Retina (tissue), 1 donor: Measurements from ENCODE around the gene WHAMM.
A peak's percentile ranks its signal among the peaks of the same experiment; 100 is the strongest.
"Not testable (repeated sequence)": the region's sequence is repeated elsewhere in the genome, so short reads cannot be mapped to it uniquely, and the experiment has no call there.

Source experiments
- DNase-seq: peaks from one replicate; pipeline ENCODE4 v3.0.0-alpha.2; 2016

The WHAMM gene, protein sequence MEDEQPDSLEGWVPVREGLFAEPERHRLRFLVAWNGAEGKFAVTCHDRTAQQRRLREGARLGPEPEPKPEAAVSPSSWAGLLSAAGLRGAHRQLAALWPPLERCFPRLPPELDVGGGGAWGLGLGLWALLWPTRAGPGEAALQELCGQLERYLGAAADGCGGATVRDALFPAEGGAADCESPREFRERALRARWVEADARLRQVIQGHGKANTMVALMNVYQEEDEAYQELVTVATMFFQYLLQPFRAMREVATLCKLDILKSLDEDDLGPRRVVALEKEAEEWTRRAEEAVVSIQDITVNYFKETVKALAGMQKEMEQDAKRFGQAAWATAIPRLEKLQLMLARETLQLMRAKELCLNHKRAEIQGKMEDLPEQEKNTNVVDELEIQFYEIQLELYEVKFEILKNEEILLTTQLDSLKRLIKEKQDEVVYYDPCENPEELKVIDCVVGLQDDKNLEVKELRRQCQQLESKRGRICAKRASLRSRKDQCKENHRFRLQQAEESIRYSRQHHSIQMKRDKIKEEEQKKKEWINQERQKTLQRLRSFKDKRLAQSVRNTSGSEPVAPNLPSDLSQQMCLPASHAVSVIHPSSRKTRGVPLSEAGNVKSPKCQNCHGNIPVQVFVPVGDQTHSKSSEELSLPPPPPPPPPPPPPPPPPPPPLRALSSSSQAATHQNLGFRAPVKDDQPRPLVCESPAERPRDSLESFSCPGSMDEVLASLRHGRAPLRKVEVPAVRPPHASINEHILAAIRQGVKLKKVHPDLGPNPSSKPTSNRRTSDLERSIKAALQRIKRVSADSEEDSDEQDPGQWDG

DNA sequence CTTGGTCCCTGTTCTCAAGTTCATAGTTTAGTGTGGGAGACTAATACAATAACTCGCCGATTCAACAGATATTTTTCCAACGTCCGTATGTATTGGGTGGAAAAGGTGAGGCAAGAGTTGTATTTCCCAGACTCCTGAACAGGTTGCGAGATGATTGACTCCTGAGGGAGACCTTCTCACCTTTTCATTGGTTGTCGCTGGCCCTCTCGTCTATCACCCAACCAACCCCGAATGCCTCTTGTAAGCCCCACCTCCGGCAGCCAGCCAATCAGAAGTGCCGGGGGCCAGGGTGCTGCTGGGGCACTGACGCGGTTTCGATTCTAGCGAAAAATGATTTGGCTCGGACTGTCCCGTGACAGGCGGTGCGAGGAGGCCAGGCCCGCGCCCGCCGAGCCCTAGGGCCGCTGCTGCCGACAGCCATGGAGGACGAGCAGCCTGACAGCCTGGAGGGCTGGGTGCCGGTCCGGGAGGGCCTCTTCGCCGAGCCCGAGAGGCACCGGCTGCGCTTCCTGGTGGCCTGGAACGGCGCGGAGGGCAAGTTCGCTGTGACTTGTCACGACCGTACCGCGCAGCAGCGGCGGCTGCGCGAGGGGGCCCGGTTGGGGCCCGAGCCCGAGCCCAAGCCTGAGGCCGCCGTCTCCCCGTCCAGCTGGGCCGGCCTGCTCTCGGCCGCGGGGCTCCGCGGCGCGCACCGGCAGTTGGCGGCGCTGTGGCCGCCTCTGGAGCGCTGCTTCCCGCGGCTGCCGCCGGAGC lies at the start of gene WHAMM:
TSS of gene WHAMM (plus strand) at position 321 of the 753 bp plus-strand sequence. CDS start at position 420, 99 bp downstream.
- DNase-seq: peak; percentile 97

DNA sequence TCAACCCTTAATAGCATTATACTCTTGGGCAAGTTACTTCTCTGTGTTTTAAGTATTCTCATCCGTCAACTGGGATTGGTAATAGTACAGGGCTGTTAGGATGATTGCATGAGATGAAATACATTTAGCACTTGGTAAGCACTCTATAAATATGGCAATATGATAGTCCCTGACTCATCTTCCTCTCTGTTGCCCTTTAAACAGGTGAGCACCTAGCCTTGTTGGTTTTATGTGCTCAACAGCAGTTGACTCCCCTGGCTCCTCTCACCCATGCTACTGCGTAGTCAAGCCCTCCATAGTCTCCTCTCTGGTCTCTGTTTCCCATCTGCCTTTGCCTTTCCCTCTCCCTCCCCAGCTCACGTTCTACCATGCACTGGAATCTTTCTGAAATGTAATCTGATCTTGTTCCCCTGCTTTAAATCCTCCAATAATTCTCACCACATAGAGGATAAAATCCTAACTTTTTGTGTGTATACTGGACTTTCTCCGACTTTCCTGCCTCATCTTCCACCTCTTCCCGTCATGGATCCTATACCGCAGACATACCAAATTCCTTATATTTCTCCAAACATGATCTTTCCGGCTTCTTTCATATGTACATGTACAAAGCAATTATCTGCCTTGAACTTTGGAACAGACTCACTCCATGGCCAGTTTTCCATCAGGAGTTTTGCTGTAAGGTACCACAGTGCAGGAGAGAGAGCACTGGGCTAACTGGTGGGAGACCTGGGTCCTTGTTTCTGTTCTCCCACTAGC lies 45.9 kb upstream of the WHAMM start:
- DNase-seq: no peak

DNA sequence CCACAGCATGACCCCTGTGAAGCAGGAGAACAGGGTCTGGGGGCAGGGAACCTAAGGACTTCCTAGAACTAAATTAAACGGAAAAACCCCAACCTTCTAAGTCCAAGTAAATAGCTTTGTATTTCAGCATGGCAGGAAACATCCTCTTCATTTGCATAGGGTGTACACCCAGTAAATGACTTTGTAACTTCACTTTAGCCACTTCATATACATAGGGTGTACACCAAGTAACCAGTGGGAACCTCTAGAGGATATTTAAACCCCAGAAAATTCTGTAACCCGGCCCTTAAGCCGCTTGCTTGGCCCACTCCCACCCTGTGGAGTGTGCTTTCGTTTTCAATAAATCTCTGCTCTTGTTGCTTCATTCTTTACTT lies 45.3 kb upstream of the WHAMM start:
- DNase-seq: no peak

DNA sequence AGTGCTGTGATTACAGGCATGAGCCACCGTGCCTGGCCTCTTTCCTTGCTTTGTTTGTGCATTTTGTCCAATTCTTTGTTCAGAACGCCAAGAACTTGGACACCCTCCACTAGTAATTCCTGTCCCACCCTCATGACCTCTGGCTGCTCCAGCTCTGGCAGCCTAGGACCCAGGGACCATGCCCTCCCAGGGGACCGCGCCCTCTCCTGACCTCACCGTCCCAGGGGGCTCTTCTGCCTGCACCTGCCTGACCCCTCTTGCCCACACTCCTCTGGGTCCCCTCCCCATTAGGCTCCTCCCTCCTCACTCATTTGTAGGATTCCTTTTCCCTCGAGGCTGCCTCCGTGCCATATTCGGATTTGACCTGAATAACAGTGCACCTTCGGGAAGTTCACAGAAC lies 44.7 kb upstream of the WHAMM start:
- no peak for DNase-seq

DNA sequence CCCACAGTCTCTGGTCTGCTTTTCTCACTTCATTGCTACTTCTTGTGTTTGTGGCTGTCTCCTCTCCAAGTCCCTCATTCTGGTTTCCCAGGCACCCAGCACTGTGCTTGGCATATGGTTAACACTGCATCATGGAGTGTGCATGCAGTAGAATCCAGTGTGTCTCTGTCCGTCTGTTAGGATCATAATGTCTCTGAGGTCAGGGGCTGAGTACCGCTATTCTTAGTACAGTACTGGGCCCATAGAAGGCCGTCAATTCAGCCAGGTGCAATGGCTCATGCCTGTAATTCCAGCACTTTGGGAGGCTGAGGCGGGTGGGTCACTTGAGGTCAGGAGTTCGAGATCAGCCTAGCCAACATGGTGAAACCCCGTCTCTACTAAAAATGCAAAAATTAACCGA lies 43.2 kb upstream of the WHAMM start:
- not testable (repeated sequence) for DNase-seq

DNA sequence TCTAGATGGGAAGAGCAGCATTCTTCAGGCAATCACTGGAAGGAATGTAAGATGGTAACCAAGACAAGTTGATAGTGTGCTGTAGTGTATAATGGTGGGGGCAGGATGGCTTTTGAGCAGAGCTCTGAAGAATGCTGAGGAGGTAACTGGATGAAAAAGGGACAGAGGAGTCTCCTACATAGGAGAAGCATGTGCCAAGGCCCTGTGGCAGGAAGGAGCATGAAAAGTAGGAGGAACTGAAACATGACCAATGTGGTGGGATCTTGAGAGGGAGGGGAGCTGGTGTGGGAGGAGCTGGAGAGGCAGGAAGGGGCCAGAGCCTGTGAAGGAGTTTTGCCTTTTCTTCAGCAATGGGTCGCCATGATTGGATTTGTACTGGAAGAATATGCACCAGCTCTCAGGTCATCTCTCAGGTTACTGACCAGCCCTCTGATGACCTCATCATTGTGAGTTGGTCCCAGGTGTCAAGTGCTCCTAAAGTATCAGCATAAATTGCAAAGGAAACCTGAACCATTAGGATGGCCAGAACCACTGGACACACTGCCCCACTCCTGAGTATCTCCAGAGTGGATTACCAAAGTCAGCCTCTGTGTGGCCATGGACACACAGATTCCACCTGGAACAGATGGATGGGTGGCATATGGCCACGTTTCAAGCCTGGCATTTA lies 42.1 kb upstream of the WHAMM start:
- no peak for DNase-seq

DNA sequence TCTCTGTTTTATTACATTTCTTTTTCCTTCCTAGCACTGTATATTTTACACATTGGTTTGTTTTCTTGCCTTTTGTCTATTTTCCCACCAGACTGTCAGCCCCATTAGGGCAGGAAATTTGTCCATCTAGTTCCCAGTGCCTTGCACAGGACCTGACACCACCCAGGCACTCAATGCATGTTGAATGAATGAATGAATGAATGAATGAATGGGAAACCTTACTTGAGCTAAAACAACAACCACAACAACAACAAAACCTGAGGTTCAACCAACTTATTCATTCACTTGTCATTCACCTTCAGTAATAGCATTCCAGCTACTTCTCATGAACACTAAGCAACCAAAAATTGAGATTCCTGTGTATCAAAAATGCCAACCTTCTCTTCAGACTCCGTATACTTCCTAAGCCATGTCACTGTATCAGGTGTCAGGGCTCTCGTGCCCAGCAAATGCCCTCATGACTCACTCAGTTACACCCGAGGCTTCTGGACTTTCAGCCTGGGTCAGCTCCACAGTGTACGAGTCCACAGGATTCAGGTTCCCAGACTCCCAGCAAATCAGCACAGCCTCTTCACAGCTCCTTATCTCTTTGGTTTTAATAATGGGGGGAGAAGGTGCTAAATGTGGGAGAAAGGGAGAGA lies 40.9 kb upstream of the WHAMM start:
- no peak for DNase-seq

DNA sequence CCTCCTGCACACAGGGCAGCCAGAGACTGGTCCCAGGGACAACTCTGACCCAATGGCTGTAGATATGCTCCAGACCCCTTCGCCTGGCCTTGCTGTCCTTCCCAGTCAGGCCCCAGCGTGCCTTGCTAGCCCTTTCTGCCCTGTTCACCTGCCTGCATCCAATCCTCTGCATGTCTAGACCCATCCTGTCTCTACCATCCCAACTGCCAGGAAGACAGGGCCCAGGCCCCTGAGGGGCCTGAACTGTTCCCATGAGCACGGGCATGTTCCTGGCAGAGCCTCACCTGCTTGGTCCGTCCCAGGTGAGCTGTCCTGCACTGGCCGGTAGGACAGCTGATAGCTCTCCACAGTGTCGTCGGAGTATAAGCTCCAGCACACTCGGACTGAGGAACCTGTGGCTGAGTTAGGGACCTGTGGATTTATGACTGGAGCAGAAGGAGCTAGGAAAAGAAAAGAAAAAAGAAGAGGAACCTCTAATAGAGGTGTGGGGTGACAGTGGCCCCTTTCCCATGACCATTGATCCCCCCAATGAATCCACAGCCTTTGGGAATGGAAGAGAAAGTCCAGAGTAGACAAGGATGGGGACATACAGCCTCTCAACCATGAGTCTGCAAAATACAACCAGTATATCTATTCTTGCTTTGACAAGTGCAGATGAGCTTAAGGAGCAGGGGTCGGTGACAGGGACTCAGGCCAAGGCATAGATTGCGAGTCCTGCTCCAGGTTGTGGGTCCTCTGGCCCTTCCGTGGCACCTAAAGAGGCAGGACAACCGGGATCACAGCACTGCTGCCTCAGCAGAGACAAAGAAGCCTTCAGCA lies 37.4 kb upstream of the WHAMM start:
- no peak for DNase-seq

DNA sequence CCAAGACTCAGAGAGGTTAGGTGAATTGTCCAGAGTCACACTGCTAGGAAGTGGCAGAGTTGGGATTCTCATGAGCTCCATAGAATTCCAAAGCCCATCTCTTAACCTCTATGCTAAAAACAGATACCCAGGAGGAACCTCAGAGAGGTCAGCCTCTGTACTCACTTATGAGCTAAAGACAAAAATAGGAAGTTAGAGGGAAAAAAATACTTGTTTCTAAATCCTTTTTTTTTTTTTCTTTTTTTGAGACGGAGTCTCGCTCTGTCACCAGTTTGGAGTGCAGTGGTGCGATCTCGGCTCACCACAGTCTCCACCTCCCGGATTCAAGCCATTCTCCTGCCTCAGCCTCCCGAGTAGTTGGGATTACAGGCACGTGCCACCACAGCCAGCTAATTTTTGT lies 34.9 kb upstream of the WHAMM start:
- DNase-seq: no peak

DNA sequence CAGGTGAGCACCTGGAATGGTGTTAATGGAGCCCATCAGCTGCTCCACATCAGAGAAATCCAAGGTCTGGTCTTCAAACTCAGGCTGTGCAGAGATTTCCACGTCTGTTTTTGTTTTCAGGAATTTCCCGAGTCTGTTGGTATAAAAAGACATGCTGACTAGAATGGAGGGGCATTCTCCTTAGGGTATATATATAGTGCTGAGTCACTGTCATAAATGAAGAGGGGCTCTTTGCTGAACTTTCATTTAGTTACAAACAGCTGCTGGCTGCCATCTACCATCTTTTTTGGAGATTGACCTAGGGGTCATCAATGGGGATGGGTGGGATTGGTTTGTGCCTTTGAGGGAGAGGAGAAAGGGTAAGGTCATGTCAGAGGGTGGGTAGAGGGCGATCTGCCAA lies 30.7 kb upstream of the WHAMM start:
- no peak for DNase-seq

DNA sequence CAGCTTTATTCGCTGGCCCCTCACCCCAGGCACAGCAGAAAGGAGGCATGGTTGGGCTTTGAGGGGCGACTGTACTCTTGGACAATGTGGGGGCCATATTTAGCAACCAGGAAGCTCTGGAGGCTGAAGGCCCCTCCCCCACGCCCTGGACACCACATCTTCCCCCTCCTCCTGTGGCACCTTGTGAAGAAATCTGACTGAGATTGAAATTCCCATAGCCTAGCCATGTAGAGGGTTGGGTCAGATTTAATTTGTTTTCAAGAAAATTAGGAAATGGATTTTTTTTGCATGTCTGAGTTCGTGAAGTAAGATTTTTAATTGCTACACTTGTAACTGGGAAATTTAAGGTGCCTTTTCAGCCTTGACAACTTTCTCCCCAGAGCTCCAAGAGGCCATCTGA lies 28.1 kb upstream of the WHAMM start:
- no peak for DNase-seq

DNA sequence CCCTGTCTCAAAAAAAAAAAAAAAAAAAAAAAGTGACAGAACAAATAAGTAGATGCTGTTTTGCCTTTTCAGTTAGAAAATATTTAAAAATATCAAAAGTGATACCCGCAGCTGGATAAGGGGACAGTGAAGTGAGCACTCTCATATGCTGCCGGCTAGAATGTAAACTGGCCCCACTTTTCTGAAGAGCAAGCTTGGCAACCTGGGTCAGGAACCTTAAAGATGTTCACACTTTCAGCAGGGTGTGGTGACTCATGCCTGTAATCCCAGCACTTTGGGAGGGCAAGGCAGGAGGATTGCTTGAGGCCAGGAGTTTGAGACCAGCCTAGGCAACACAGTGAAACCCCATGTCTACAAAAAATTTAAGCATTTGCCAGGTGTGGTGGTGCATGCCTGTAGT lies 20.9 kb upstream of the WHAMM start:
- DNase-seq: no peak

DNA sequence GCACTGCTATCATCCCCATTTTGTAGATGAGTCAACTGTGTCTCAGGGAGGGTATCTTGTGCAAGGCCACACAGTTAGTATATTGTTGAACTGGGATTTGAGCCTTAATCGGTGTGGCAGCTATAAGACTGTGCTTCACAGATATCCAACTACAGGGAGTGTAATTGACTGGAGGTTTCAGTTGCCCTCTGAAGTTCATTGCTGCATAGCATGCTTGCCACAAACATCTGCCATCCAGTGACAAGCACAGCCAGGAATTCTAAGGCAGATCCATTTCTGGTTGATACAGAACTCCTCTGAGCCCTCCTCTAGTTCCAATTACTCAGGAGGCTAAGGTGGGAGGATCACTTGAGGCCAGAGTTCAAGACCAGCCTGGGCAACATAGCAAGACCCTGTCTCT lies 19.9 kb upstream of the WHAMM start:
- no peak for DNase-seq

DNA sequence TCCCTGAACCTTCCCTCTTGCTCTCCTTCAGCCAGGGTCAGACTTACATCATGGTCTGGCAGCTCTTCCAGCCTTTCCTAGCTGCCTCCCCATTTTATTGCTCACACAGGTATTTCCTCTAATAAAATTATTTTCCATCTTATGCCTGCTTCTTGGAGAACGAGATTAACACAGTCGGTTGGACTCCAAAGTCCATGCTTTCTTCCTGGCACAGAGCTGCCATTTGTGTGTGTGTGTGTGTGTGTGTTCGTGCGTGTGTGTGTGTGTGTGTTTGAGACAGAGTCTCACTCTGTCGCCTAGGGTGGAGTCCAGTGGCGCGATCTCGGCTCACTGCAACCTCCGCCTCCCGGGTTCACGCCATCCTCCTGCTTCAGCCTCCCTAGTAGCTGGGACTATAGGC lies 19.1 kb upstream of the WHAMM start:
- no peak for DNase-seq

DNA sequence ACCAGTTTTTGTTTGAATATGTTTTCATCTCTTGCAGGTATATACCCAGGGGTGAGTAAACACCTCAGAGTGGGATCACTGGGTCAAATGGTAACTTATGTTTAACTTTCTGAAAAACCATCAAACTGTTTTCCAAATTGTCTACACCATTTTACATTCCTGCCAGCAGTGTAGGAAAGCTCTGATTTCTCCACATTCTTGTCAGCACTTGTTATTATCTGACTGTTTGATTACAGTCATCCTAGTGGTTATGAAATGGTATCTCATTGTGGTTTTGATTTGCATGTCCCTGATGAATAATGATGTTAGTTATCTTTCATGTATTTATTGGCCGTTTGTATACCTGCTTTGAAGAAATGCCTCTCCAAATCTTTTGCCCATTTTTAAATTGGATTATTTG lies 17.4 kb upstream of the WHAMM start:
- no peak for DNase-seq

DNA sequence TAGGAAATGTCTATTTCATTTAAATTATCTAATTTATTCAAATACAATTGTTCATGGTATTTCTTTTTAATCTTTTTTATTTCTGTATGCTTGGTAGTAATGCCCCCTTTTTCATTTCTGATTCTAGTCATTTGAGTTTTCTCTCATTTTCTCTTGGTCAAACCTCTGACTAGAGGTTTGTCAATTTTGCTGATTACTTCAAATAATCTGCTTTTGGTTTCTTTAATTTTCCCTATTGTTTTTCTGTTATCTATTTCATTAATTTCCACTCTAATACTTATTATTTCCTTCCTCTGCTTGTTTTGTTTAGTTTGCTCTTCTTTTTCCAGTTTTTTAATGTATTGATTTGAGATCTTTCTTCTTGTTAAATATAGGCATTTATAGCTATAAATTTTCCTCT lies 15.7 kb upstream of the WHAMM start:
- no peak for DNase-seq

DNA sequence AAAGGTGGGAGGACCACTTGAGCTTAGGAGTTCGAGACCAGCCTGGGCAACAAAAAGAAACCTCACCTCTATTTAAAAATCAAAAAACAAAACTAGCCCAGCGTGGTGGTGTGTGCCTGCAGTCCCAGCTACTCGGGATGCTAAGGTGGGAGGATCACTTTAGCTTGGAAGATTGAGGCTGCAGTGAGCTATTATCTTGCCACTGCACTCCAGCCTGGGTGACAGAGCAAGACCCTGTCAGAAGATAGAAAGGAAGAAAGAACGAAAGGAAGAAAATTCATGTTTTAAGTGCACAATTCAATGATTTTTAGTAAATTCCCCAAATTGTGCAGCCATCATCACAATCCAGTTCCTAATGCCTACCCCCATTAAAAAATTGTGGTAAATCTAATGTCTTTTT lies 11.3 kb upstream of the WHAMM start:
- DNase-seq: no peak

DNA sequence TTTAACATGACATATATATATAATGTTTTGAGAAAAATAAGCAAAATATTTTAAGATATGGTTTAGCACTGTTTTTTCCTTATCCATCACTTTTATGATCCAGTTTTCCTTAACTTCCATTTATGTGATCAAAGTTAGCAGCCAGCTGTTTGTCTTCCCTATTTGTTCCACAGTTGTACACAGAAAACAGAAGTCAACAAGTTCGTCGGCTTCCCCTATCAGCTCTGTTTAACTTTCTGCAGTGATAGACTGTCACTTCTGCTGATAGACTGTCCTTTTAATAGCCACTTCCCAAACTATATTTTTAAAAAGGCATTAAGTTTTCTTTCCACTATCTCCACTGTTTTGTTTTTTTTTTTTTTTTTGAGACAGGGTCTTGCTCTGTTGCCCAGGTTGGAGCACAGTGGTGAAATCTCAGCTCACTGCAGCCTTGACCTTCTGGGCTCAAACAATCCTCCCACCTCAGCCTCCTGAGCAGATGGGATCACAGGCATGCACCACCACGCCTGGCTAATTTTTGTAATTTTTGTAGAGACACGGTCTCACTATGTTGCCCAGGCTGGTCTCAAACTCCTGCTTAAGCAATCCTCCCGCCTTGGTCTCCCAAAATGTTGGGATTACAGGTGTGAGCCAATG lies 10.8 kb upstream of the WHAMM start:
- no peak for DNase-seq

DNA sequence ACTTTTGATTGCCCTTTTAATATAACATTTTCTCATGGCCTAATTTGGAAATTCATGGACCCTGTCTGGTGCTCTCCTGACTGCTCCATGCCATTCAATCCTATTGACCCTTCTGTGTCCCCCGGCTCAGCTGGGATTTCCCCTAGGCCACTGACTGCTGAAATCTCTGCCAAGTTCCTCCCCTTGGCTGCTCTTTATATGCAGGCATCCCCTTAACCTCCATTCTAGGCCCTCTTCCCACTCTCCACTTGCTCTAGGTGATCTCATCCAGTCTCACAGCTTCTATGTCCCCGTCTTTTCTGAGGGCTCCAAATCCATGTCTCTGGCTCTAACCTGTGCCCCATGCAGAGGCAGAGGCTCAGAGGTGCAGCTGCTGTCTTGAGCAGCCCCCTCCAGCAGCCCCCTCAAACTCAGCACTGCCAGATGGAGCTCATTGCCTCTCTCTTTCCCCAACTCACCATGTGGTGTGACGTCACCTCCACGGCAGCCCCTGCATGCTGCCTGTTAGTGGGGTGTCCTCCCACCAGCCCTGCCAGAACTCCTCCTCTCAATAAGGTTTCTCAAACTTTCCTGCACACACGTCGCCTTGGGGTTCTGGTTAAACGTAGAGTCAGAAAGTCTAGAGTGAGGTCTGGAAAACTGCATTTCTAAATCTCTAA lies 10.1 kb upstream of the WHAMM start:
- no peak for DNase-seq

DNA sequence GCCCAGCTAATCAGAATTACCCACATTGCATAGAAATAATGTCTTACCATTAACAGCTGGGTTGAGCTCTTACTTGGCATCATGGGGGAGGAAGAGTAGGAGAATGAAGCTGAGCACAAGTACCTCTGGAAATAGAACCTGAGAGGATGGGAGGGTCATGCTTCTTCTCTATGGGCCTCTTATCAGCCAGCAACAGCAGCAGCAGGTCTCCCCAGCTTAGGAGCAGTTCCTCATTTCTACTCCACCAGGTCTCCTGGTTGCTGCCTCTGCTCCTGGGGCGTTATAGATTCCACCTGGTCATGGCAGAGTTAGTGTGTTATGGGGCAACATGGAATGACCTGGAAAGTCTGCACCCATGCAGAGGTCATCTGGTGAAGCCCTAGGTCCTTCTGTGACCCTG lies 6.9 kb upstream of the WHAMM start:
- no peak for DNase-seq
